GM18511 (cell line): Measurements from ENCODE around the gene DPCD.

Experiments
- ATAC-seq: cut with Tn5 transposase; IDR thresholded peaks from one replicate; pipeline ENCODE4 v1.9.1; 2021; ENCODE audit warnings: mild to moderate bottlenecking, moderate library complexity; ENCODE audit not compliant: unreplicated experiment

The DPCD gene

DNA sequence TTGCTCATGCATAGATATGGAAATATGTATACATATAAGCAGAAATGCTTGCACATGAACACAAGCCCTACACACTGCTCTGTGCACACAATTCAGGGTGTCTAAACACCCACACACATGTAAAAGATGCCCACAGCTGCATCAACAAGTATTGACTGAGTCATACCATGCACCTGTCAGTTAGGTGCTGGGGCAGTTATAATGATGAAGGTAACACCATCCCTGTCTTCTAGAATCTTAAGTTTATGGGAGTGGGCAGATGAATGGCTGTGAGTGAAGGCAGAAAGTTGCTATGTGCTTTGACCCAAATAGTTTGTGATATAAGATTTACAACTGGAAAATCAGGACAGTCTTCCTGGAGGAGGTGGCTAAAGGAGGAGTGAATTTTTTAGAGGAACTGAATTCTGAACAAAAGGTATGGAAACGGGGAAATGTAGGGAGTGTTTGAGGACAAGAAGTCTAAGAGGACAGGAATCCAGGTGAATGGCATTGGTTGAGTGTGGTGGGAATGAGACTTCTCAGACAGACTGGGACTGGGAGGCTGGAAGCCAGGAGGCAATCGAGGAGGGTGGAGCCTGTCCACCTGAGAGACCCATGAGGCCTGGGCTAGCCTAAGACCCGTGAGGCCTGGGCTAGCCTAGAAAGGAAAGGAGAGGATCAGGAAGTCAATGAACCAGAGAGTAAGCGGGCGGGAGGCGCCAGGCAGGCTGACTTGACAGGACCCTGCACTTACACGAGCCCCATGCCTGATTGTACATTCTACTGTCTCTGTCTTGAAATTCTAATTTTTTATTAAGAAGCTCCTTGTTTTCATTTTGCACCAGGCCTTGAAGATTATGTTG, 20.7 kb upstream of the DPCD start:
- no peak for ATAC-seq

DNA sequence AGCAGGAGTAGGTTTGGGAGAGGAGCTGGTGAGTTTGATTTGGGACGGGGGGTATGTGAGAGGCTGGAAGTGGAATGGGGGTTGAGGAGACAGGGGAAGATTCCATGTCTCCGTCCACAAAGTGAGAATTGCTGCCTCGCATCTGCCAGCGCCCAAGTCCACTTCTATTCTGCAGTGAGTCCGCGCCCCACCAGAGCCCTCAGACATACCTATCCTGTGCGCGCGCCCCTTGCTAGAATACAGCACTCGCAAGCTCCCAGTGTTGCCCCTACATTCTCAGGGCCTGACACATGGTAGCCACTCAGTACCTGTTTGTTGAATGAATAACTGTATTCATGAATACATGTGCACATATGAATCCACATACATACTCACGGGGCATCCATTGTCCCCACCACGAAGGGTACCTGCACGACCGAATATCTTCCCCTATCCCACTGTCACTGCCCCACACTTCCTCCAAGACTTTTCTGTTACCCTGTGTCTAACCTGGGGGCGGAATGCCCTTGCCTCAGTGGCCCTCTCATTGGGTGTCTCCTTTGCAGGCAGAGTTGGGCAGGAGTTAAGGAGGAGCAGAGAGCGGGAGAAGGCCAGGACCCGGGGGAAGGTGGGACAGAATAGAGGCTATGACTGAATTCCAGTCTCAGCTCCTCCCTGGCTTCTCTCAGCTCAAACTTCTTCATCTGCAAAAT, 19.9 kb upstream of the DPCD start:
- no peak for ATAC-seq

DNA sequence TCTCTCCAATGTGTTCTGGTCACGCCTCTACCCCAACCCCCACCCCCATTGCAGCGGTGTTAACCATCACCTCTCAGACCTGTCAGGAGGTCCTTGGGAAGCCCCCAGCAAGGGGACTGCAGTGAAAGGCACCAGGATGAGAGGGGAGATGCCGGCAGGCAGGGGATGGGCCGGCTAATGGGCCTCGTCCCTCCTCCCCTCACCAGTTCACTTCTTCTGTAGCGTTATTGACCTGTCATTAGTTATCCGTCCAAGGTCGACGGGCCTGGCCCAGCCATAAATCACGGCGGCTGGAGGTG, 18.8 kb upstream of the DPCD start:
- no peak for ATAC-seq

DNA sequence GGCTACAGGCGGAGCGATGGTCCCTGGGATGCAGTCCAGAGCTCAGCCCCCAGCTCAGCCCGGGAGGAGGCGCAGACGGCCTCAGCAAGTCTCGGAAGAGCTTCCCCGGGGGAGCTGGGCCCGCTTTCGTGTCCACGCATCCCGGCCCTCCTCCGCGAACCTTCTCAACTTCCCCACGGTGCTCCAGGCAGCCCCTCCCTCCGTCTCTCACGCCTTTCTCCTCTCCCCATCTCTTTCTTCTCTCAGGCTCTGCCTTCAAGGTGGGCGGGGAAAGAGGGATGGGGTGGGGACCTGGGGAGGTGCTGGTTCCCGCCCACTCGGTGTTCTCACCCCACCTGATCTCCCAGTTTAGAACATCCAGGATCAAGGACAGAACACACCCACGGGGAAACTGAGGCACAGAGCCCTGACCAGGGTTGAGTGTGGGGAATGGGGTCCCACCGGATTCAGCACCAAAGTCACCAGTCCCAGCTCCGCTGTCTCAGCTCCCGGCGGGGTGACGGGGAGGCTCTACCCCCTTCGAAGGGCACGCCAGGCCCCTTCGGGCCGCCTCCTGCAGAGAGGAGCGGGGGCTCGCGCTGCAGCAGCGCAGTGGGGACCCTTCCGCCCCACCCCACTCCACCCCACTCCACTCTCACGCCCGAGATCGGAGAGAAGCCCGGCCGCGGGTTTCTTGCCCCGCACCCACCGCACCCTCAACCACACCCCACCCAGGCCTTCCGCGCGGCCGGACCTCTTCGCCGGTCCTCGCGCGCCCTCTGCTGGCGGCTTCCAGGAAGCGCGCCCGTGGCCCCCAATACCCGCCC, 18.3 kb upstream of the DPCD start:
- ATAC-seq, result peak; percentile 68

DNA sequence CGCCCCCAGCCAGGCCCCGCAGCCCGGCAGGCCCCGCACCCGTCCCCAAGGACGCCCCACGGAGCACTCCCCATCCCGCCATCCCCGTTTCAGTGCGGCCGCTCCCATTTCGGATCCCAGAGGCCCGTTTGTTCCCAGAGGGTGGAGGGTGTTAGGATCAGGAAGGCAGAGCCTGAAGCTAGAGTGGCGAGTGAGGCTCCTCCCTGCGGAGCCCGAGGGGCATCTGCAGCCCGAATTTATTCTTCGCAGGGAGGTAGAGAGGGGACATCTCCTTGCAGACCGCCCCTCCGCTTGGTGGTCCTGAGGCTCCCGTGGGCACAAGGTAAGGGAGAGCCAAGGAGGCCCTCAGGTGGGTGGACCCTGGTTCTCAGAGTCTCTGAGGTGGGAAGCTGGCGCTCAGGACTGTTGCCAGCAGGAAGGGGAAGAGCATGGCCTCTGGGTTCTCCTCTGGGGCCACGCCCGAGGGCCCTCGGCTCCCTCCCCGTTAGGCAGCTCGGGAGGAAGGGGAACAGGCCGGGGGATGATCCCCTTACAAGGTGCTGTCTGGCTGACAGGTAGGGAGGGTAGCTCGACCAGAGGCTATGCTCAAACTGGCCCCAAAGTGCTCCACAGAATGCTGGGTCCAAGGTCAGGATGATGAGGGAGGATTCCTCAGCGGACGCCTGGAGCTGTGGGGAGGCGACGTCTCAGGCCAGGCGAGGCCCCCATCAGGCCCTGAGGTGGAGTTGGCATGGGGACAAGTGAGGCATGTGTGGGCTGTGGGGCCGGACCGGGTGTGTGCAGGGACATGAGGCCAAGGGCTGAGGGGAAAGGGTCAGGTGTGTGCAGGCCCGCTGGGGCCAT, 17.5 kb upstream of the DPCD start:
- peak; percentile 16 for ATAC-seq

DNA sequence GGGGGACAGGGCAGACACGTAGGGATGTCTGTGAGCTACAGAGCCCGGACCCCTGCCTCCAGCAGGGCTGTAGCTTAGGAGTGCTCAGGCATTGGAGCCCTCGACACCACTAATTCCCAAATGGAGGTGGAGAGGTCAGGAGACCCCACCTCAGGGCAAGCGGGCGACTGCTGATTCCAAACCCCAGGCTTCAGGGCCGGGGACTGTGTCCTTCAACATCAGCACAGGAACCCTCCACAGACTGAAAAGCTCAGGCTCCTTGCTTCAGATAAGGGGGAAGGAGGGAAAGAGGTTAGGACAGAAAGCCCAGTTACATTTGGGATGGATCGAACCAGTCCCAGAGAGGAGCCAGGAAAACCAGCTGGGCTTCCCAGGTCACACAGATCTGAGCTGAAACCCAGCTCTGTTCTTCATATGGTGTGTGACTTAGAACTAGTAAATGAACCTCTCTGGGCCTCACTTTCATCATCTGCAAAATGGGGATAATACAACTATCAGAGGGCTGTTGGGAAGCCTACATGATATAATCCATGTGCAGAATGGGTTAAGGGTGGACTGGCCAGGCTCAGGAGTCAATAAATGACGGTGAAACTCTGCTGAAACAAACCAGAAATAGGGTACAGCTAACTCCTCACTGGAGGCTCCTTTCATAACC, 16.7 kb upstream of the DPCD start:
- ATAC-seq, result no peak

DNA sequence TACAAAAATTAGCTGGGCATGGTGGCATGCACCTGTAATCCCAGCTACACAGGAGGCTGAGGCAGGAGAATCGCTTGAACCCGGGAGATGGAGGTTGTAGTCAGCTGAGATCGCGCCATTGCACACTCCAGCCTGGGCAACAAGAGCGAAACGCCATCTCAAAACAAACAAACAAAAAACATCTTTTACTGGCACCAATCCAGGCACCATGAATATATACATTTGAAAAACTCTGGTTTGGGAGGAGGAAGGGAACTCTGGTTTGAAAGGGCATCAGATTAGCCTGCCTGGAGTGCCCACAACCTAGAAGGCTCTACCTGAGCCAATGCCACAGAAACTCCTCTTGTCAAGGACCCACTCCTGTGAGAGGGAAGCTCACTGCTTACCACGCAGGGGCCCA, 16.0 kb upstream of the DPCD start:
- no peak for ATAC-seq

DNA sequence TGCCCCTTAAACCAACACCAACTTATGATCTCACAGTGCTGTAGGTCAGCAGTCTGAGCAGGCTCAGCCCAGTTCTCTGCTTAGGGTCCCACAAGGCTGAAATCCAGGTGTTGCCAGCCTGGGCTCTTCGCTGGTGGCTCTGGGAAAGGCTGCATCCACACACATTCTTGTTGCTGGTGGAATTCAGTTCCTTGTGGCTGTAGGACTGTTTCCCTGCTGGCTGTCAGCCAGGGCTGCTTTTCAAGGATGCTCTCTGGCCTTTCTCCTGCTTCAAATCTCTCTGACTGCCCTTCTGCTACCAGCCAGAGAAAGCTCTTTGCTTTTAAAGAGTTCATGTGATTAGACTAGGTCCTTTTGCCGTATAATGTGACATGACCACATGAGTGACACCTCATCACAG, 15.3 kb upstream of the DPCD start:
- ATAC-seq, result no peak

DNA sequence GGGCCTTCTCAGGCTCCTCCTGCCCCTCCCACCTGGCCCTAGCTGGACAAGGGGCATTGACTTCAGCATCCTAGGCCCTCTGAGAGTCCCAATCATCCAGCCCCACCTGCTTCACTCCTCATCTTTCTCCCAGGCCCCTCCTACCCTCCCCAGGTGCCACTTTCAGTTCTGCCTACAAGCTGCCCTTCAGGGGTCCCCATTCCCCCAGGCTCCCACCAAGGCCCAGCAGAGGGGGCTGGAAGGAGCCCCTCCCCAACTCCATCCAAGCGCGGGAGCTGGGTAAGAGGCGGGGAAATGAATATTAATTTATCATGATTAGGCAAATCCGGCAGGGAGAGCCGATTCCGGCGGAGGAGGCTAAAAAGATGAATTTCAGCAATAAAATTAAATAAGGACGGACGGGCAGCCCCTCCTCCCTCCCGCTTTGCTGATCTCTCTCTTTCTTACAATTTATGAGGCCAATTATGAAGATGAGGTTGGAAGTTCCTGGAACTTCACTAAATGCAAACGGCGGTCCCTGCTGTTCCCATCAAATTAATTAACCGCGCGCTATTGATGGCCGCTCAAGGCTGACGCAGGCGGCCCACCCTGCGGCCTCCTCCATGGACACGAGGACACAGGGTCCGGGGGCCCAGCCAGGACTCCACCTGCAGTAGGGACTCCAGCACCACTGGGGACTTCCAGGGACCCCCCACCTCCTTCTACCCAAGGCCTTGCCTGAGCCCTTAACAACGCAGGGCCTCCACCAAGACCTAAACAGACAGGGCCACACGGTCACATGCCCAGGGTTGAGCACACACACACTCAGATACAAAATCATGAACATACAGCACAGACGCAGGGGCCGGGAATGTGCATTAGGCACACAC, 14.0 kb upstream of the DPCD start:
- no peak for ATAC-seq

DNA sequence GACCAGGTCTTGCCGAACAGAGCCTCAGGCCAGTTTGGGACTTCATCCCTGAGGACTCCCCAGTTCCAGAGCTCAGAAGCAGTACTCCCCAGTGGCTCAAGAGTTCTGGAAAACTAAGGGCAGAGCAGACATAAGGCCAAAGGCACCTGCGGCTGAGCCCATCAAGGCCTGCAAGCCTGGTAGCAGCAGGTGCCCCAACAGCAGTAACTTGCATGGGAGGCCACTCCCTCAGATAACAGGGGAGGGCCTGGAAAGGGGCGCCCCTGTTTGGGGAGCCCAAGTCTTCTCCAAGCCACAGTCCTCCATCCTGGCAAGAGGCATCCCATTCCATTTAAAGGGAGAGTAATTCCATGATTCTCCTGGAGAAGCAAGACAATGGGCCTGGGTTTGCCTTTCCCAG, 13.0 kb upstream of the DPCD start:
- ATAC-seq, result no peak

DNA sequence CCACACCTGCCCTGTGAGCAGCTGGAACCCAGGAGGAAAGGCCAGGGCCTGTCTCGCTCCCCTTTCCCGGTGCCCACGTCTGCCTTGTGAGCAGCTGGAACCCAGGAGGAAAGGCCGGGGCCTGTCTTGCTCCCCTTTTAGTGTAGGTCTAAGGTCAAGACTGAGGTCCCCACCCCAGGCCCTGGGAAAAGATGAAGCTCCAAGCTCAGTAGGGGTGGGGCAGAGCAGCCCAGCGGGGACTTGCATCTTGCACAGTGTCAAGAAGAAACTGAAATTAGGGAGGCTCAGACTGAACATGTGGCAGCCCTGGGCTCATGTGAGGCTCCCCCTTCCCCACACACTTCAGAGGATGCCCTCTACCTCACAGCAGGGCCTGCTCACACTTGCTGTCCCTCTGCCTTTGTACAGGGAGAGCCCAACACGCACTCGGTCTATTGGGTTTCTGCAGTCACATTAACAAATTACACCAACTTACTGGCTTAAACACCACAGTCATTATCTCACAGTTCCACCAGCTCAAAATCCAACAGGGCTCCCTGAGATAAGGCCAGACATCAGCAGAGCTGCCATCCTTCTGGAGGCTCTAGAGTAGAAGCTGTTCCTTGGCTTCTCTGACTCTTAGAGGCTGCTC, 12.4 kb upstream of the DPCD start:
- no peak for ATAC-seq

DNA sequence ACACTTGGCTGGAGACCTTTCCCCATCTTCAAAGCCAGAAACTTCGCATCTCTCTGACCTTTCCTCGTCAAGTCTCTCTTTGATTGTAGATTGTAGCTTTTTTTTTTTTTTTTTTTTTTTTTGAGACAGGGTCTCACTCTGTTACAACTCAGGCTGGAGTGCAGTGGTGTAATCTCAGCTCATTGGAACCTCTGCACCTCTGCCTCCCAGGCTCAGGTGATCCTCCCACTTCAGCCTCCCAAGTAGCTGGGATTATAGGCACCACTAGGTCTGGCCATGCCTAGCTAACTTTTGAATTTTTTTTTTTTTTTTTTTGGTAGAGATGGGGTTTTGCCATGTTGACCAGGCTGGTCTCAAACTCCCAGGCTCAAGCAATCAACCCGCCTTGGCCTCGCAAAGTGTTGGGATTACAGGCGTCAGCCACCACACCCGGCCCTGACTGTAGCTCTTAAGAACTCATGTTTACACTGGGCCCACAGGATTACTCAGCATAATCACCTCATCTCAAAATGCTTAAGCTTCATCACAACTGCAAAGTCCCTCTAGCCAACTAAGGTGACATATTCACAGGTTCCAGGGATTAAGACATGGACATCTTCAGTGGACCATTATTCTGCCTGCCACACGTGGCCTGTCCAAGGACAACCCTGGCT, 11.8 kb upstream of the DPCD start:
- ATAC-seq, result no peak

DNA sequence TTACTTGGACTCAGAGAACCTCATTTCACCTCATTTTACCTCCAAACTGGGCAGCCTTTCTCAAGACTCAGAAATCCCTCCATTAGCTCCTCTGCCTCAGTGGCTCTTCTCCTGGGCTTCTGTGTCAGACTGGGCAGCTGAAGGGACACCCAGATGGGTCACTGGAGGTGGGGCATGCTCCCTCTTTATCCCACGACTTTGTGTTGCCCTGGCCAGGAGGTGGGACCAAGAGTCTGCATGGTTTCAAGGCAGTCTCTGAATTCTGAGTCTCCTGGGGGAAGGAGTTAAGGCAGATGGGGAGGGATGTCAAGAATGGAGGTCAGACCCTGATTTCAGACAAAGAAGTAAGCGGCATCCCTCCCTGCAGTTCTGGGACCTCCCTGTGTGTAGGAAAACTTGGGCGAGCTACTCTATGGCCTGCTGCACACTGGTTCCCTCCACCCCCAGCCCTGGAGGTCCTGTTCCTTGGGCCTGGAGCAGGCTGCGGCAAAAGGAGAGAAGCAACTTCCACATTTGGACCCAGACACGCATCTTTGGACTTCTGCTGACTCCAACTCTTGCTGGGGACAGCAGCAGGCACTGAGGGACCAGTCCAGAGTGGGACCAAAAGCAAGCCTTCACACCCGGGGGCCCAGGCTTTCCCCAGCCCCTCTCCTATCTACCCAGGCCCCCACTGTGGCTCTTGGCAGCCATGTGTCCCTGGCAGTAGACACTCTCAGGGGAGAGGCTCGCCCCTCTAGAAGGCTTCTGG, 10.8 kb upstream of the DPCD start:
- ATAC-seq, result no peak

DNA sequence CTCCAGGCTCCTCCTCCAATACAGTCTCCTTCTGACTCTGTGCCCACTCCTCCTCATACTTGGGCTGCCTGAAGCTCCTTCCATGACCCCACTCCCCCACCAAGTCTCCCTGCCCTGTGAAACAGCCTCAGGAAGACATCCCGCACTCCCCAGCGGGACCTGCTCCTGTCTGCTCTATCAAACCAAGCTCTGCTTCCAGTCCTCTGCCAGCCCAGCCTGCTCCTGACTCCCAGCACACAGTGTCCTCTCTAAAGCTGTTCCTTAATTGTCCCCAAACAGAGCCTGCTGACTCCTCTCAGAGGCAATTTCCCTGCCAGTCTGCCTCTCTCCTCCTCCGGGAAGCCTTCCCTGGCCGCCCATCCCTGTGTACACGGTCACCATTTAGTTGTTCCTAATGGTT, 9.9 kb upstream of the DPCD start:
- no peak for ATAC-seq

DNA sequence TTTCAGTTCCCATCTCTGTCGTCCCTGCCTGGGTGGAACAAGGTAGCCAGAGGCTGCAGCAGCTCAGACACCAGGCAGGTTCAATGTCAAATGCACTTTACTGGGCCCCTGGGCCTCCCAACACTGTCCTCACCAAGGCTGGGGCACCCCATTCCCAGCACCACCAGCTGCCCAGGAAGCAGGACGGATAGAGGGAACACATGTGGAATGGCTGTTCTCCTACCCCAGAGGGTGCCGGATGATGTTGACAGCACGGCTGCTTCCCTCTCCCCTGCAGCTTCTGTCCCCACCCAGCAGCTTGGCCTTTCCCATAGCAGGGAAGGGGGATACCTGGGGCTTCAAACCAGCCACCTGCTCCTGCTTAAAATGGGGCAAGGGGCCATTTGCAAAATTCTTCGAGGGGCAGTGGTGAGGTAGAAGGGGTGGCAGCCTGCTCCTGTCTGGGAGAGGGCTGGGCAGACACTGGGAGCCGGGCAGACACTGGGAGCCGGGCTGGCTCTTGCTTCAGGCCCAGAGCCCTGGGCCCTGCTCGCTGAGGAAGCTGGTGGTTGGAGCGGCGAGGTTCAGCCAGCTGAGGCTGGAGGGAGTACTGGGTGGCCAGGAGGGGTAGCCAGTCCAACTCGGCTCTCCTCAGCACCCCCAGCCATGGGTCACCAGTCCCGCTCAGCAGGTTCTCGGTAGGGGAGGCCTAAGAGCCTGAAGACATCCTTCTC, 9.2 kb upstream of the DPCD start:
- ATAC-seq, result no peak

DNA sequence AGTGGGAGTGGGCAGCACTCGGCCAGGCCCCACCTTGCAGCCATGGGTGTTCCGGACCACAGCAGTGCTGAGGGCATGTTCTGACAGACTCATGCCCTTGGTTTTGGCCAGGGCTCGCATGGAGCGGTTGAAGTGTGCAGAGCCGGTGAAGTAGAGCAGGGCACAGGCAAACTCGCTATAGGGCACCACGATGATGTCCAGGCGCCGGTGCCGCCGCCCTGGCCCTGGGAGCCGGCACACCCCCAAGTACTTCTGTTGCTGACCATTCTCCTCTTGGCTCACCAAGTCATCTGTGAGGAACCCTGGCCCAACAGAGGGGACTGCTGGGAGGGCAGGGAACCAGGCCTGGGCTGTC, 8.6 kb upstream of the DPCD start:
- ATAC-seq, result no peak
